ENCODE data around the gene H2AZ2.
"Not testable (repeated sequence)": the region's sequence is repeated elsewhere in the genome, so short reads cannot be mapped to it uniquely, and the experiment has no call there.

The H2AZ2 gene

GRCh38 chr7:44819292-44819691, 28.6 kb downstream of the H2AZ2 start:
- no peak for DNase-seq (ENCODE audit: low spot score)
- in situ Hi-C loops (cut with MboI; ENCODE audit: low sequenced_read_pairs, unreplicated experiment), result no loop called here
- TF ChIP-seq CTCF (IDR thresholded peaks at IDR 0.05; ENCODE audit: borderline replicate concordance, control extremely low read depth, extremely low read depth, insufficient read depth, missing control alignments), result no peak

DNA sequence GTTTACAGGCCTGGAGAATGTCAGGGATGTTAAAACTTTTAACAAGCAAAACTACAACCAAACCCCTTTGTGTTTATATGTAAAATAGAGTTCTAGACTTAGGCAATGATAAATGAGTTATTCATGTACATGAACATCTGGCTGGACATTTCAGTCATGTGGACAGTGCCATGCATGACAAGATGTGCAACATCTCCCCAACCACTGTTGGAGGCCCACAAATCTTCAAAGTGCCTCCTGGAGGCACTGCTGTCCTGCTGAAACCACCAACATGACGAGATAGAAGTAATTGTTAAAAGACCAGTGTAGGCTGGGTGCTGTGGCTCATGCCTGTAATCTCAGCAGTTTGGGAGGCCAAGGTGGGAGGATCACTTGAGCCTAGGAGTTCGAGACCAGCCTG, 33.0 kb downstream of the H2AZ2 start:
- DNase-seq (ENCODE audit: low spot score), result no peak
- no peak for TF ChIP-seq CTCF (IDR thresholded peaks at IDR 0.05; ENCODE audit: borderline replicate concordance, control extremely low read depth, extremely low read depth, insufficient read depth, missing control alignments)
- in situ Hi-C loops (cut with MboI; ENCODE audit: low sequenced_read_pairs, unreplicated experiment), result no loop called here

DNA sequence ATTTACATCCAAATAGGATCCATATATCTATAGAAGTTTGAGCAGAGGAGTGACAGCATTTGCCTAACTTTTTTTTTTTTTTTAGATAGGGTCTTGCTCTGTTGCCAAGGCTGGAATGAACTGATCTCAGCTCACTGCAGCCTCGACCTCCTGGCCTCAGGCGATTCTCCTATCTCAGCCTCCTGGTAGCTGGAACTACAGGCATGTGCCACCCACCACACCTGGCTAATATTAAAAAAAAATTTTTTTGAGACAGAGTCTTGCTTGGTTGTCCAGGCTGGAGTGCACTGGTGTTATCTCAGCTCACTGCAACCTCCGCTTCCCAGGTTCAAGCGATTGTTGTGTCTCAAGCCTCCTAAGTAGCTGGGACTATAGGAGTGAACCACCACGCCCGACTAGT, 36.3 kb downstream of the H2AZ2 start:
- in situ Hi-C loops (cut with MboI; ENCODE audit: low sequenced_read_pairs, unreplicated experiment), result no loop called here
- TF ChIP-seq CTCF (IDR thresholded peaks at IDR 0.05; ENCODE audit: borderline replicate concordance, control extremely low read depth, extremely low read depth, insufficient read depth, missing control alignments), result no peak
- DNase-seq (ENCODE audit: low spot score), result no peak

DNA sequence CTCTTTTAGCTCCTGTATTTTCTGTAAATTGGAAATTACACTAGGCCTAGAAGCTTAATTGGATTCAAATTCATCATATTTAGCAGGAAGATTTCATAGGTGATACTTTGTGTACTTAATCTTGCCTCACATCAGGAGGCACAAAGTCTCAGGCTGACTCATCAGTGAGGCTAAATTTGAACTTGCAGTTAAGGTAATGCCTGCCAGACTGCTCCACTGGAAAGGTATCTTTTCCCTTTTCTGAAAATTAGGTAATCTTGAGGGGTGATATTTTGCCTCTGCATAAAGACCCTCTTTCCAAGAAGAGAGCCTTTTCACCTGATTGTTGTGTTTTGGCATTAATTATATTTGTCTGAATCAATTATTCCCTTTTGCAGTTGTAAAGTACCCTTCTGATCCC, 36.8 kb downstream of the H2AZ2 start:
- in situ Hi-C loops (cut with MboI; ENCODE audit: low sequenced_read_pairs, unreplicated experiment), result no loop called here
- DNase-seq (ENCODE audit: low spot score), result no peak
- no peak for TF ChIP-seq CTCF (IDR thresholded peaks at IDR 0.05; ENCODE audit: borderline replicate concordance, control extremely low read depth, extremely low read depth, insufficient read depth, missing control alignments)

DNA sequence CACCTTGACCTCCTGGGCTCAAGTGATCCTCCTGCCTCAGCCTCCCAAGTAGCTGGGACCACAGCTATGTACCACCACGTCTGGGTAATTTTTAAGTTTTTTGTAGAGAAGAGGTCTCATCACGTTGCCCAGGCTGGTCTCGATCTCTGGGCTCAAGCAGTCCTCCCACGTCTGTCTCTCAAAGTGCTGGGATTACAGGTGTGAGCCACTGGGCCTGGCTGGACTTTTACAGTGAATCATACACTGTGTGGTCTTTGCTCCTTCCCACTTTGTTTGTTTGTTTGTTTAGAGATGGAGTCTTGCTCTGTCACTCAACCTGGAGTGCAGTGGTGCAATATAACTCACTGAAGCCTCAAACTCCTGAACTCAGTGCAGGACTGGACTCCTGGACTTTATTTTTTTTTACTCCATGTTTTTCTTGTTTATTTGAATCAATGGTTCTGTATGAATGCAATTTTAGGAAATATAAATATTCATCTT, 38.9 kb downstream of the H2AZ2 start:
- in situ Hi-C loops (cut with MboI; ENCODE audit: low sequenced_read_pairs, unreplicated experiment), result no loop called here
- no peak for TF ChIP-seq CTCF (IDR thresholded peaks at IDR 0.05; ENCODE audit: borderline replicate concordance, control extremely low read depth, extremely low read depth, insufficient read depth, missing control alignments)
- no peak for DNase-seq (ENCODE audit: low spot score)

DNA sequence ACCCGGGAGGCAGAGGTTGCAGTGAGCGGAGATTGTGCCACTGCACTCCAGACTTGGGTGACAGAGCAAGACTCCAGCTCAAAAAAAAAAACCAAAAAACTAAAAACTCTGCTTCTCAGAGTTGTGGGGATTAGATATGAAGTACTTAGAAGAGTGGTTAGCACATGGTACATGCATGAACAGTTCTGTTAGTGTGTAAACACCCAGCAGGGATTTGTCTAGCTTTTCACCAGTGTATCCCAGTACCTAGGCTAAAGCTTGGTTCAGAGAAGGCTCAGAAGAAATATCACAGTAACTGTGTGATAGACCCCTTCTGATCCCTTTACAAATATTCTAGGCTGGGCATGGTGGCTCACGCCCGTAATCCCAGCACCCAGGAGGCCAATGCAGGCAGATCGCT, 41.9 kb downstream of the H2AZ2 start:
- in situ Hi-C loops (cut with MboI; ENCODE audit: low sequenced_read_pairs, unreplicated experiment), result no loop called here
- no peak for TF ChIP-seq CTCF (IDR thresholded peaks at IDR 0.05; ENCODE audit: borderline replicate concordance, control extremely low read depth, extremely low read depth, insufficient read depth, missing control alignments)
- DNase-seq (ENCODE audit: low spot score), result no peak

- in situ Hi-C loops (cut with MboI; ENCODE audit: low sequenced_read_pairs, unreplicated experiment); DNase-seq (ENCODE audit: low spot score): not testable (repeated sequence)
These were observed 43.9 kb downstream of the H2AZ2 start for GRCh38 chr7:44803828-44804519.

All from GM13976 (cell line).